HepG2 (cell line): ENCODE data around the gene CPLANE1. TPM values are rescaled to one million over a fixed set of nuclear protein-coding genes. Genes with fewer than 3 reads are reported as not detected.

Experiments
- ATAC-seq: fragments of 200-7000 bp; cut with Tn5 transposase; 3 replicates; pipeline ENCODE4 v1.9.1; 2020; ENCODE audit warnings: mild to moderate bottlenecking, moderate library complexity
- BruUV-seq: library from RNA; stranded (reverse); fragments of 400-500 nt; replicated peaks from 2 replicates; lab custom pipeline; 2021; lab: Mats Ljungman, UMichigan
- CTCF ChIA-PET: fragments of 300-600 bp; formaldehyde crosslinking; extraction: SDS; loops from one replicate; lab custom pipeline; 2021; ENCODE audit warnings: low total read pairs, inconsistent platforms, low intra/inter-chr PET ratio; lab: Yijun Ruan, JAX
- POLR2A ChIA-PET: fragments of 350-600 bp; sonication (Branson Sonifier 250); formaldehyde crosslinking; loops from one replicate; lab custom pipeline; 2020; ENCODE audit warnings: antibody characterized with exemption, inconsistent platforms; lab: Yijun Ruan, JAX
- DNase-seq: peaks from one replicate; pipeline ENCODE4 v3.0.0-alpha.2; 2015; ENCODE audit warnings: low spot score
- FAIRE-seq: peaks from 3 replicates; lab custom pipeline; 2011; peaks lifted over from hg19 to GRCh38; lab: Jason Lieb, UNC
- H2AFZ ChIP-seq: one replicate; pipeline ENCODE4 v1.6.1; 2011; ENCODE audit warnings: low read length, inconsistent platforms
- H3K27ac ChIP-seq: fragments of 300-600 bp; 3 replicates; pipeline ENCODE4 v1.8.0; 2011; ENCODE audit warnings: mixed run types, mild to moderate bottlenecking, mixed read lengths, low read length, inconsistent platforms; ENCODE audit not compliant: insufficient read depth; ENCODE audit errors: extremely low read length
- H3K27me3 ChIP-seq, 2 experiments: fragments of 200-600 bp in 1 of 2; 2 replicates in 1 of 2; 3 replicates in 1 of 2; pipeline versions ENCODE4 v1.6.0 to v1.8.0; 2011; ENCODE audit warnings: low read length in 2 of 2, mild to moderate bottlenecking in 2 of 2, moderate library complexity in 2 of 2, inconsistent platforms in 1 of 2; ENCODE audit not compliant: insufficient read depth in 2 of 2, control insufficient read depth in 1 of 2
- H3K36me3 ChIP-seq, 2 experiments: fragments of 200-600 bp in 1 of 2; replicated peaks in 1 of 2; 2 replicates in 1 of 2; 3 replicates in 1 of 2; pipeline versions ENCODE4 v1.5.1 to v1.8.0; 2011; ENCODE audit warnings: low read length in 2 of 2, inconsistent platforms in 1 of 2; ENCODE audit not compliant: insufficient read depth in 2 of 2, control insufficient read depth in 1 of 2
- H3K4me1 ChIP-seq: 2 replicates; pipeline ENCODE4 v1.5.1; 2012; ENCODE audit warnings: low read length, inconsistent platforms; ENCODE audit not compliant: insufficient read depth
- H3K4me2 ChIP-seq: 2 replicates; pipeline ENCODE4 v1.6.0; 2011; ENCODE audit warnings: low read depth, low read length, inconsistent platforms
- H3K4me3 ChIP-seq, 3 experiments: fragments of 200-600 bp in 1 of 3; sonication (generic), shearing (Covaris generic) in 1 of 3; replicated peaks in 1 of 3; 2 replicates each; pipeline ENCODE4 v1.5.1; 2011 to 2016; ENCODE audit warnings: low read length in 3 of 3, inconsistent platforms in 2 of 3, low read depth in 2 of 3, mild to moderate bottlenecking in 2 of 3, control low read depth in 1 of 3, mixed read lengths in 1 of 3; ENCODE audit not compliant: insufficient read depth in 1 of 3
- H3K79me2 ChIP-seq: one replicate; pipeline ENCODE4 v1.6.1; 2011; ENCODE audit warnings: low read length, inconsistent platforms; ENCODE audit not compliant: insufficient read depth
- H3K9ac ChIP-seq: 2 replicates; pipeline ENCODE4 v1.6.0; 2011; ENCODE audit warnings: mild to moderate bottlenecking, low read depth, low read length, inconsistent platforms; ENCODE audit not compliant: insufficient read depth
- H3K9me3 ChIP-seq: 2 replicates; pipeline ENCODE4 v1.5.1; 2012; ENCODE audit warnings: mild to moderate bottlenecking, low read length
- H4K20me1 ChIP-seq: 2 replicates; pipeline ENCODE4 v1.6.0; 2011; ENCODE audit warnings: inconsistent platforms, mild to moderate bottlenecking, low read length, moderate library complexity; ENCODE audit not compliant: insufficient read depth
- WGBS: methylation state at CpG from one replicate; pipeline ENCODE4 v1.1.6; 2017; ENCODE audit warnings: low lambda C conversion rate; 5-methylcytosine and 5-hydroxymethylcytosine counted together
- in situ Hi-C: cut with HindIII; loops from 2 replicates; pipeline ENCODE4 v1.10.0; 2017; ENCODE audit warnings: low pct_unique_long_range_greater_than_20kb; ENCODE audit not compliant: extremely low pct_ligation_motif_present
- intact Hi-C: fragments of 100-400 bp; cut with micrococcal nuclease; formaldehyde crosslinking; loops from one replicate; pipeline ENCODE4 v1.10.0; 2022; ENCODE audit not compliant: unreplicated experiment
- polyA plus RNA-seq, 8 experiments: library from polyadenylated mRNA; depleted of rRNA in 3 of 8; stranded (reverse) in 7 of 8; unstranded in 1 of 8; fragments of >200 nt; fragmentation: Illumina TruSeq in 4 of 8; extraction: Trizol in 4 of 8; gene quantifications; 2 replicates each; pipeline versions ENCODE4 v1.2.1 to v1.2.3, GENCODE V29; 2011 to 2016; ENCODE audit warnings: low read depth in 4 of 8, missing spikeins in 1 of 8, mixed read lengths in 1 of 8; ENCODE audit not compliant: insufficient read depth in 1 of 8
- total RNA-seq, 5 experiments: library from RNA; depleted of rRNA; stranded (reverse); fragments of >200 nt; fragmentation: Illumina TruSeq; extraction: Trizol; gene quantifications; 2 replicates each; pipeline ENCODE4 v1.2.3, GENCODE V29; 2016; ENCODE audit warnings: low read depth in 1 of 5
- TF ChIP-seq, protein P1 (sequence below), 2 experiments: sonication (generic) in 1 of 2; formaldehyde crosslinking in 1 of 2; IDR thresholded peaks; 2 replicates each; pipeline versions ENCODE4 v1.6.1 to v1.9.0; 2014 to 2022; ENCODE audit warnings: antibody characterized with exemption in 1 of 2, borderline replicate concordance in 1 of 2, inconsistent platforms in 1 of 2, low read depth in 1 of 2, missing genetic modification reagents in 1 of 2
- TF ChIP-seq, protein P2 (sequence below): IDR thresholded peaks from 2 replicates; pipeline ENCODE4 v1.6.1; 2016; ENCODE audit warnings: control low read depth

CPLANE1 gene
- total and polyA plus RNA-seq, 2 of the 13 experiments (the other 11 are each of a cell fraction or from before 2014, with no cell fraction given), result 6.3 to 9.9 TPM

DNA sequence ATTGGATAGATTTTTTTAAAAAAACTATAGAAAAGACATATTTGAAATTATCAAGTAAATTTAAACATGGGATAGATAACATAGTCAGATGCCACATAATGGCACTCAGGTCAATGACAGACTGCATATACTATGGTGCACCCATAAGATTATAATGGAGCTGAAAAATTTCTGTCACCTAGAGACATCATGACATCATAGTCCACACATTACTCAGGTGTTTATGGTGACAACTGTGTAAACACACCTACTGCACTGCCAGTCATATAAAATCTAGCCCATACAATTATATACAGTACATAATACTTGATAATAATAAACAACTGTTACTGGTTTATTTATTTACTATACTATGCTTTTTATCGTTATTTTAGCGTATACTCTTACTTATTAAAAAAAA is 58.6 kb downstream of the CPLANE1 start (continued):
- TF ChIP-seq, protein P1, sequence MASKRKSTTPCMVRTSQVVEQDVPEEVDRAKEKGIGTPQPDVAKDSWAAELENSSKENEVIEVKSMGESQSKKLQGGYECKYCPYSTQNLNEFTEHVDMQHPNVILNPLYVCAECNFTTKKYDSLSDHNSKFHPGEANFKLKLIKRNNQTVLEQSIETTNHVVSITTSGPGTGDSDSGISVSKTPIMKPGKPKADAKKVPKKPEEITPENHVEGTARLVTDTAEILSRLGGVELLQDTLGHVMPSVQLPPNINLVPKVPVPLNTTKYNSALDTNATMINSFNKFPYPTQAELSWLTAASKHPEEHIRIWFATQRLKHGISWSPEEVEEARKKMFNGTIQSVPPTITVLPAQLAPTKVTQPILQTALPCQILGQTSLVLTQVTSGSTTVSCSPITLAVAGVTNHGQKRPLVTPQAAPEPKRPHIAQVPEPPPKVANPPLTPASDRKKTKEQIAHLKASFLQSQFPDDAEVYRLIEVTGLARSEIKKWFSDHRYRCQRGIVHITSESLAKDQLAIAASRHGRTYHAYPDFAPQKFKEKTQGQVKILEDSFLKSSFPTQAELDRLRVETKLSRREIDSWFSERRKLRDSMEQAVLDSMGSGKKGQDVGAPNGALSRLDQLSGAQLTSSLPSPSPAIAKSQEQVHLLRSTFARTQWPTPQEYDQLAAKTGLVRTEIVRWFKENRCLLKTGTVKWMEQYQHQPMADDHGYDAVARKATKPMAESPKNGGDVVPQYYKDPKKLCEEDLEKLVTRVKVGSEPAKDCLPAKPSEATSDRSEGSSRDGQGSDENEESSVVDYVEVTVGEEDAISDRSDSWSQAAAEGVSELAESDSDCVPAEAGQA (IDR thresholded peaks at IDR 0.05; ENCODE audit: low read depth), result no peak
- TF ChIP-seq, protein P1 (CRISPR knock-in tag; IDR thresholded peaks at IDR 0.05; ENCODE audit: borderline replicate concordance), result no peak

DNA sequence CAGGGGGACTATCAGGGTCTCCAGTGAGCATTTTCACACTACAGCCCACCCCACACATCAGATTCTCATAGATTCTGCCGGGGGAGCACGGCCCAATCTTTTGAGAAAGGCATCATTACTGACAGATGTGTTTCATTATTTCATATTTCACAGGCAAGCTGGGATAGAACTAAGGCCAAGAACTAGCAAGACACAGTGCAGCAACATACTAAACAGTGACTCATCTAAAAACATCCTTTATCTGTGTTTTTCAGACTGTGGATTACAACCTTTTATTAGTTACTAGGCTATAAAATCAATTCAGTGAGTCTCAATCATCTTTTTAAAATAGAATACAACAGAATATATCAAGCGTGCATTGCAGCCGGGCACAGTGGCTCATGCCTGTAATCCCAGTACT is 59.8 kb downstream of the CPLANE1 start:
- TF ChIP-seq, protein P2, sequence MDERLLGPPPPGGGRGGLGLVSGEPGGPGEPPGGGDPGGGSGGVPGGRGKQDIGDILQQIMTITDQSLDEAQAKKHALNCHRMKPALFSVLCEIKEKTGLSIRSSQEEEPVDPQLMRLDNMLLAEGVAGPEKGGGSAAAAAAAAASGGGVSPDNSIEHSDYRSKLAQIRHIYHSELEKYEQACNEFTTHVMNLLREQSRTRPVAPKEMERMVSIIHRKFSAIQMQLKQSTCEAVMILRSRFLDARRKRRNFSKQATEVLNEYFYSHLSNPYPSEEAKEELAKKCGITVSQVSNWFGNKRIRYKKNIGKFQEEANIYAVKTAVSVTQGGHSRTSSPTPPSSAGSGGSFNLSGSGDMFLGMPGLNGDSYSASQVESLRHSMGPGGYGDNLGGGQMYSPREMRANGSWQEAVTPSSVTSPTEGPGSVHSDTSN (CRISPR knock-in tag), result no peak
- in situ Hi-C loops, result no loop called here

More for the DNA sequence above, 59.8 kb downstream of the CPLANE1 start:
- DNase-seq, result no peak
- intact Hi-C loops, result no loop called here
- Histone ChIP-seq H3K27ac (no peak overlapping the region), H3K27me3 (no peaks in the 10 kb centered on the region), H3K4me2 (no peak overlapping the region), H3K9me3 (no peaks in the 10 kb centered on the region), H4K20me1 (no peaks in the 10 kb centered on the region), H3K36me3 (peaks cover 0 to 10% of the 10 kb centered on the region in 2 experiments; a peak in 1 of 5 replicates), H3K4me3 (no peak overlapping the region), H3K9ac (no peak overlapping the region), H3K4me1 (no peaks in the 10 kb centered on the region), H3K79me2 (no peaks in the 10 kb centered on the region), H2AFZ (no peak overlapping the region)
- 99% methylated on average over 4 of the region's 4 CpGs for WGBS
- CTCF ChIA-PET, result no interaction called here
- no TSS peak for BruUV-seq
- POLR2A ChIA-PET, result no interaction called here
- no peak for ATAC-seq
- FAIRE-seq, result no peak
